B cell (primary cell): Measurements from ENCODE around the gene RBMXL3. TPM values are rescaled to one million over a fixed set of nuclear protein-coding genes. Genes with fewer than 3 reads are reported as not detected.

Source experiments
- ATAC-seq: fragments of 200-7000 bp; cut with Tn5 transposase; one replicate; pipeline ENCODE4 v1.10.0; 2021; ENCODE audit warnings: low read depth, mild to moderate bottlenecking, moderate number of reproducible peaks, moderate library complexity
- CTCF ChIA-PET: fragments of 350-600 bp; sonication (Branson Sonifier 250); formaldehyde crosslinking; loops from one replicate; lab custom pipeline; 2021; ENCODE audit warnings: antibody characterized with exemption, inconsistent platforms; lab: Charles Lee
- POLR2A ChIA-PET: fragments of 350-600 bp; sonication (Branson Sonifier 250); formaldehyde crosslinking; loops from one replicate; lab custom pipeline; 2021; ENCODE audit warnings: antibody characterized with exemption; lab: Charles Lee
- DNase-seq: peaks from one replicate; pipeline ENCODE4 v3.0.0; 2013
- H2AFZ ChIP-seq: 2 replicates; pipeline ENCODE4 v1.6.1; 2012; ENCODE audit warnings: mild to moderate bottlenecking, low read depth, low read length; ENCODE audit not compliant: insufficient read depth, poor library complexity, severe bottlenecking
- H3K27ac ChIP-seq, 2 donors: 1 replicate in 1 of 2; 2 replicates in 1 of 2; pipeline ENCODE4 v1.5.1; 2012 to 2013; ENCODE audit warnings: low read length in 2 of 2, mild to moderate bottlenecking in 2 of 2, moderate library complexity in 1 of 2
- H3K27me3 ChIP-seq, 4 experiments: fragments of 200-600 bp in 1 of 4; sonication (generic) in 1 of 4; replicated peaks in 1 of 4; 1 replicate in 2 of 4; 2 replicates in 2 of 4; pipeline versions ENCODE4 v1.6.1 to v1.7.0; 2013 to 2016; ENCODE audit warnings: low read length in 3 of 4, mild to moderate bottlenecking in 2 of 4, mixed read lengths in 1 of 4, moderate library complexity in 1 of 4; ENCODE audit not compliant: insufficient read depth in 4 of 4, control insufficient read depth in 3 of 4; ENCODE audit errors: control extremely low read depth in 1 of 4
- H3K36me3 ChIP-seq, 2 experiments: replicated peaks in 1 of 2; 1 replicate in 1 of 2; 2 replicates in 1 of 2; pipeline versions ENCODE4 v1.6.1 to v1.7.1; 2013; ENCODE audit warnings: low read length in 1 of 2; ENCODE audit not compliant: insufficient read depth in 2 of 2, control insufficient read depth in 1 of 2; ENCODE audit errors: control extremely low read depth in 1 of 2, extremely low read depth in 1 of 2
- H3K4me1 ChIP-seq, 2 donors: fragments of 200-600 bp in 1 of 2; sonication (generic) in 1 of 2; 1 replicate in 1 of 2; 2 replicates in 1 of 2; pipeline versions ENCODE4 v1.5.1 to v1.6.1; 2013 to 2017; ENCODE audit warnings: low read length in 2 of 2; ENCODE audit not compliant: control insufficient read depth in 2 of 2, insufficient read depth in 2 of 2
- H3K4me2 ChIP-seq: replicated peaks from 2 replicates; pipeline ENCODE3; 2012; ENCODE audit warnings: mild to moderate bottlenecking, low read depth, low read length; ENCODE audit not compliant: poor library complexity, severe bottlenecking
- H3K4me3 ChIP-seq, 5 experiments: fragments of 200-600 bp in 1 of 5; sonication (generic) in 1 of 5; 1 replicate in 3 of 5; 2 replicates in 2 of 5; pipeline versions ENCODE4 v1.5.1 to v1.7.0; 2011 to 2016; ENCODE audit warnings: low read length in 4 of 5, mild to moderate bottlenecking in 4 of 5, low read depth in 2 of 5, control low read depth in 1 of 5, moderate library complexity in 1 of 5; ENCODE audit not compliant: insufficient read depth in 1 of 5; ENCODE audit errors: control extremely low read depth in 1 of 5, extremely low read depth in 1 of 5
- H3K79me2 ChIP-seq: fragments of 200-600 bp; sonication (generic); one replicate; pipeline ENCODE4 v1.6.0; 2016; ENCODE audit warnings: low read length; ENCODE audit not compliant: control insufficient read depth, insufficient read depth
- H3K9ac ChIP-seq: fragments of 200-600 bp; sonication (generic); 2 replicates; pipeline ENCODE4 v1.6.1; 2017; ENCODE audit warnings: mild to moderate bottlenecking, low read length, moderate library complexity
- H3K9me3 ChIP-seq, 3 donors: one replicate each; pipeline versions ENCODE4 v1.6.1 to v1.7.1; 2013; ENCODE audit warnings: low read length in 2 of 3; ENCODE audit not compliant: control insufficient read depth in 2 of 3, insufficient read depth in 1 of 3; ENCODE audit errors: control extremely low read depth in 1 of 3
- H4K20me1 ChIP-seq: 2 replicates; pipeline ENCODE4 v1.6.0; 2012; ENCODE audit warnings: mild to moderate bottlenecking, low read length; ENCODE audit not compliant: insufficient read depth, control insufficient read depth, poor library complexity, severe bottlenecking
- H3K27ac Mint-ChIP-seq: one replicate; pipeline ENCODE4 v1.8.0; 2021; ENCODE audit warnings: mixed read lengths
- H3K27me3 Mint-ChIP-seq: one replicate; pipeline ENCODE4 v1.8.0; 2021; ENCODE audit warnings: mixed read lengths
- H3K4me1 Mint-ChIP-seq: one replicate; pipeline ENCODE4 v1.8.0; 2021; ENCODE audit warnings: mixed read lengths
- H3K4me3 Mint-ChIP-seq: one replicate; pipeline ENCODE4 v1.8.0; 2021; ENCODE audit warnings: mixed read lengths
- H3K9me3 Mint-ChIP-seq: one replicate; pipeline ENCODE4 v1.8.0; 2022; ENCODE audit warnings: mixed read lengths; ENCODE audit not compliant: insufficient read depth
- CTCF ChIP-seq: fragments of 200-600 bp; IDR thresholded peaks from one replicate; pipeline ENCODE4 v1.8.0; 2022; ENCODE audit warnings: antibody characterized with exemption, mild to moderate bottlenecking
- EZH2 ChIP-seq: IDR thresholded peaks from 2 replicates; pipeline ENCODE4 v1.6.1; 2012; ENCODE audit warnings: borderline replicate concordance, low read depth, mild to moderate bottlenecking, moderate library complexity, low read length; ENCODE audit not compliant: insufficient read depth, poor library complexity, severe bottlenecking
- WGBS: methylation state at CpG from one replicate; pipeline ENCODE4 v1.1.5; 2013; ENCODE audit warnings: missing lambda C conversion rate; ENCODE audit not compliant: insufficient coverage; 5-methylcytosine and 5-hydroxymethylcytosine counted together
- intact Hi-C: fragments of 100-400 bp; cut with micrococcal nuclease; formaldehyde crosslinking; loops from one replicate; pipeline ENCODE4 v1.10.0; 2022
- polyA plus RNA-seq: library from polyadenylated mRNA; depleted of rRNA; stranded (reverse); fragments of >200 nt; gene quantifications from 2 replicates; pipeline ENCODE4 v1.2.3, GENCODE V29; 2012
- total RNA-seq, 2 donors: library from RNA; stranded (reverse); fragments of 120-200 nt in 1 of 2; gene quantifications; 1 replicate in 1 of 2; 2 replicates in 1 of 2; pipeline versions ENCODE4 v1.2.3 to v1.2.4, GENCODE V29; 2013 to 2022

The RBMXL3 gene
- total and polyA plus RNA-seq, 2 donors (not counting 1 experiment from before 2014, with no cell fraction given): not detected

GRCh38 chrX:115232933-115233496, 43.8 kb downstream of the RBMXL3 start:
- ChIA-PET CTCF (no interaction called here), POLR2A (no interaction called here)
- DNase-seq (no peak), ATAC-seq (no peak)
- intact Hi-C loops: no loop called here
- Histone ChIP-seq H3K36me3 (no peaks in the 10 kb centered on the region), H3K79me2 (no peaks in the 10 kb centered on the region), H2AFZ (no peak overlapping the region), H3K9ac (no peak overlapping the region), H3K4me2 (no peak overlapping the region), H3K27me3 (peaks cover 0 to 3% (median 1%) of the 10 kb centered on the region in 4 experiments), H3K4me3 (no peak overlapping the region), H3K4me1 (no peaks in the 10 kb centered on the region), H4K20me1 (no peaks in the 10 kb centered on the region), H3K27ac (no peak overlapping the region), H3K9me3 (no peaks in the 10 kb centered on the region)
- H3K4me1 Mint-ChIP-seq: peaks cover 4% of the 10 kb centered on the region
- no peak overlapping the region for H3K27ac Mint-ChIP-seq
- WGBS: 38% methylated on average over 3 of the region's 6 CpGs
- TF ChIP-seq CTCF: no peak
- TF ChIP-seq EZH2: no peak
- H3K27me3 Mint-ChIP-seq: peaks cover 15% of the 10 kb centered on the region
- H3K9me3 Mint-ChIP-seq: no peaks in the 10 kb centered on the region
- peak overlapping the region; percentile 26 for H3K4me3 Mint-ChIP-seq

- no peak for DNase-seq
- Mint-ChIP-seq H3K4me3 (peak within 1 kb of the TSS; percentile 26), H3K4me1 (peaks cover 4% of the 10 kb centered on the region), H3K27ac (no peak within 1 kb of the TSS), H3K9me3 (no peaks in the 10 kb centered on the region), H3K27me3 (peaks cover 15% of the 10 kb centered on the region)
- ChIA-PET CTCF (no interaction called here), POLR2A (no interaction called here)
- intact Hi-C loops: no loop called here
- H3K9ac ChIP-seq: no peak within 1 kb of the TSS
- H4K20me1 ChIP-seq: no peaks in the 10 kb centered on the region
- H3K36me3 ChIP-seq: no peaks in the 10 kb centered on the region
- no peaks in the 10 kb centered on the region for H3K9me3 ChIP-seq
- H3K4me1 ChIP-seq: no peaks in the 10 kb centered on the region
- TF ChIP-seq EZH2 (no peak), CTCF (no peak)
- no peak for ATAC-seq
- H3K79me2 ChIP-seq: no peaks in the 10 kb centered on the region
- WGBS: 2% methylated on average over 18 of the region's 59 CpGs
- H3K4me2 ChIP-seq: no peak within 1 kb of the TSS
- no peak within 1 kb of the TSS for H2AFZ ChIP-seq
- no peak within 1 kb of the TSS for H3K27ac ChIP-seq
- H3K4me3 ChIP-seq: no peak within 1 kb of the TSS
- peaks cover 0 to 3% (median 1%) of the 10 kb centered on the region in 4 experiments for H3K27me3 ChIP-seq
These were observed 44.6 kb downstream of the RBMXL3 start, which contains the start of gene LRCH2 for GRCh38 chrX:115233497-115234455. Gene LRCH2, minus strand, starts transcription at chrX:115234096. Its CDS starts 55 bp downstream, at chrX:115234041.
